ENCODE results near the gene SLC6A6. TPM values are rescaled to one million over a fixed set of nuclear protein-coding genes. Genes with fewer than 3 reads are reported as not detected.

Gene SLC6A6
- total RNA-seq, 1 donor from 2014 or later = 24.2 TPM

- no peak for FAIRE-seq
- H3K9me3 Mint-ChIP-seq (ENCODE audit: unreplicated experiment) = no peaks in the 10 kb centered on the region
- TF ChIP-seq CTCF (IDR thresholded peaks at IDR 0.05; ENCODE audit: insufficient read depth, low read depth, low read length) = no peak
- no peak for TF ChIP-seq EZH2 (IDR thresholded peaks at IDR 0.05; ENCODE audit: insufficient read depth, low read length)
Observed at GRCh38 chr3:14487086-14487485, 84.7 kb downstream of the SLC6A6 start.

GRCh38 chr3:14487821-14488220, 85.4 kb downstream of the SLC6A6 start:
- Histone ChIP-seq H3K4me2 (ENCODE audit: low read length) (no peak overlapping the region), H2AFZ (ENCODE audit: low read depth, low read length) (no peak overlapping the region), H3K36me3 (ENCODE audit: insufficient read depth, low read length) (peaks cover 12% of the 10 kb centered on the region), H3K4me3 (ENCODE audit: insufficient read depth, low read depth, low read length) (no peak overlapping the region), H3K27me3 (ENCODE audit: insufficient read depth, low read length) (no peaks in the 10 kb centered on the region), H3K27ac (ENCODE audit: low read depth, low read length) (no peak overlapping the region), H3K9ac (ENCODE audit: low read length) (no peak overlapping the region), H3K79me2 (ENCODE audit: insufficient read depth, low read length) (no peaks in the 10 kb centered on the region), H3K4me1 (ENCODE audit: insufficient read depth, low read length) (no peaks in the 10 kb centered on the region), H3K9me3 (ENCODE audit: insufficient read depth, low read depth, low read length) (no peaks in the 10 kb centered on the region), H4K20me1 (ENCODE audit: insufficient read depth, low read length) (no peaks in the 10 kb centered on the region)
- peaks cover 6% of the 10 kb centered on the region for H3K4me1 Mint-ChIP-seq (ENCODE audit: low read depth, unreplicated experiment)
- DNase-seq (ENCODE audit: low read depth) = no peak
- FAIRE-seq = no peak
- H3K4me3 Mint-ChIP-seq (ENCODE audit: unreplicated experiment) = no peak overlapping the region
- no peaks in the 10 kb centered on the region for H3K9me3 Mint-ChIP-seq (ENCODE audit: unreplicated experiment)
- peaks cover 15% of the 10 kb centered on the region for H3K36me3 Mint-ChIP-seq (ENCODE audit: low read depth, unreplicated experiment)
- H3K27ac Mint-ChIP-seq (ENCODE audit: unreplicated experiment) = no peak overlapping the region
- H3K27me3 Mint-ChIP-seq (ENCODE audit: low read depth, unreplicated experiment) = peaks cover 6% of the 10 kb centered on the region
- no peak for TF ChIP-seq CTCF (IDR thresholded peaks at IDR 0.05; ENCODE audit: insufficient read depth, low read depth, low read length)
- no peak for TF ChIP-seq EZH2 (IDR thresholded peaks at IDR 0.05; ENCODE audit: insufficient read depth, low read length)

More at GRCh38 chr3:14487086-14487485, 84.7 kb downstream of the SLC6A6 start:
- no peak overlapping the region for H3K27ac Mint-ChIP-seq (ENCODE audit: unreplicated experiment)
- peaks cover 2% of the 10 kb centered on the region for H3K27me3 Mint-ChIP-seq (ENCODE audit: low read depth, unreplicated experiment)
- Histone ChIP-seq H3K9ac (ENCODE audit: low read length) (no peak overlapping the region), H3K27me3 (ENCODE audit: insufficient read depth, low read length) (no peaks in the 10 kb centered on the region), H3K9me3 (ENCODE audit: insufficient read depth, low read depth, low read length) (no peaks in the 10 kb centered on the region), H2AFZ (ENCODE audit: low read depth, low read length) (no peak overlapping the region), H3K79me2 (ENCODE audit: insufficient read depth, low read length) (no peaks in the 10 kb centered on the region), H3K4me2 (ENCODE audit: low read length) (no peak overlapping the region), H3K4me1 (ENCODE audit: insufficient read depth, low read length) (no peaks in the 10 kb centered on the region), H3K4me3 (ENCODE audit: insufficient read depth, low read depth, low read length) (no peak overlapping the region), H3K27ac (ENCODE audit: low read depth, low read length) (no peak overlapping the region), H4K20me1 (ENCODE audit: insufficient read depth, low read length) (no peaks in the 10 kb centered on the region), H3K36me3 (ENCODE audit: insufficient read depth, low read length) (peaks cover 15% of the 10 kb centered on the region)
- peaks cover 6% of the 10 kb centered on the region for H3K4me1 Mint-ChIP-seq (ENCODE audit: low read depth, unreplicated experiment)
- no peak overlapping the region for H3K4me3 Mint-ChIP-seq (ENCODE audit: unreplicated experiment)
- no peak for DNase-seq (ENCODE audit: low read depth)
- H3K36me3 Mint-ChIP-seq (ENCODE audit: low read depth, unreplicated experiment) = peaks cover 15% of the 10 kb centered on the region

- H3K27ac ChIP-seq (ENCODE audit: low read depth, low read length) = no peak overlapping the region
- H3K9me3 ChIP-seq (ENCODE audit: insufficient read depth, low read depth, low read length) = no peaks in the 10 kb centered on the region
- no peak overlapping the region for H3K4me3 ChIP-seq (ENCODE audit: insufficient read depth, low read depth, low read length)
- Mint-ChIP-seq H3K9me3 (ENCODE audit: unreplicated experiment) (no peaks in the 10 kb centered on the region), H3K36me3 (ENCODE audit: low read depth, unreplicated experiment) (peaks cover 15% of the 10 kb centered on the region), H3K27me3 (ENCODE audit: low read depth, unreplicated experiment) (peaks cover 6% of the 10 kb centered on the region), H3K4me3 (ENCODE audit: unreplicated experiment) (no peak overlapping the region), H3K27ac (ENCODE audit: unreplicated experiment) (peak overlapping the region; percentile 47), H3K4me1 (ENCODE audit: low read depth, unreplicated experiment) (peaks cover 6% of the 10 kb centered on the region)
- FAIRE-seq (no peak), DNase-seq (ENCODE audit: low read depth) (no peak)
- H3K79me2 ChIP-seq (ENCODE audit: insufficient read depth, low read length) = no peaks in the 10 kb centered on the region
- no peak overlapping the region for H2AFZ ChIP-seq (ENCODE audit: low read depth, low read length)
- no peaks in the 10 kb centered on the region for H4K20me1 ChIP-seq (ENCODE audit: insufficient read depth, low read length)
- peaks cover 11% of the 10 kb centered on the region for H3K36me3 ChIP-seq (ENCODE audit: insufficient read depth, low read length)
- no peaks in the 10 kb centered on the region for H3K27me3 ChIP-seq (ENCODE audit: insufficient read depth, low read length)
- TF ChIP-seq EZH2 (IDR thresholded peaks at IDR 0.05; ENCODE audit: insufficient read depth, low read length) = no peak
- no peak for TF ChIP-seq CTCF (IDR thresholded peaks at IDR 0.05; ENCODE audit: insufficient read depth, low read depth, low read length)
- no peak overlapping the region for H3K4me2 ChIP-seq (ENCODE audit: low read length)
- H3K9ac ChIP-seq (ENCODE audit: low read length) = no peak overlapping the region
- no peaks in the 10 kb centered on the region for H3K4me1 ChIP-seq (ENCODE audit: insufficient read depth, low read length)
Observed at GRCh38 chr3:14488286-14489041, 86.1 kb downstream of the SLC6A6 start.

Data from astrocyte (in vitro differentiated cells and primary cell).